HEK293 (cell line): Measurements from ENCODE around the gene SERPING1.
A peak's percentile ranks its signal among the peaks of the same experiment; 100 is the strongest.

Experiments used
- CTCF ChIA-PET: fragments of 350-600 bp; formaldehyde crosslinking; extraction: SDS; loops from one replicate; lab custom pipeline; 2021; ENCODE audit warnings: antibody characterized with exemption; lab: Yijun Ruan, JAX
- POLR2A ChIA-PET: fragments of 300-600 bp; formaldehyde crosslinking; extraction: SDS; loops from one replicate; lab custom pipeline; 2020; ENCODE audit warnings: antibody characterized with exemption, inconsistent platforms; lab: Yijun Ruan, JAX
- H3K27ac ChIP-seq: fragments of 200-500 bp; sonication (Bioruptor generic); 2 replicates; pipeline ENCODE4 v1.5.1; 2014; ENCODE audit warnings: low read depth, low read length, control low read depth, inconsistent platforms; ENCODE audit errors: extremely low read depth
- H3K36me3 ChIP-seq, 2 experiments: fragments of 200-500 bp in 1 of 2; sonication (Bioruptor generic) in 1 of 2; 1 replicate in 1 of 2; 2 replicates in 1 of 2; pipeline ENCODE4 v1.5.1; 2014 to 2017; ENCODE audit warnings: inconsistent platforms in 2 of 2, low read length in 2 of 2; ENCODE audit not compliant: control insufficient read depth in 2 of 2, insufficient read depth in 1 of 2
- H3K4me1 ChIP-seq: fragments of 200-500 bp; sonication (Bioruptor generic); 2 replicates; pipeline ENCODE4 v1.5.1; 2014; ENCODE audit warnings: mild to moderate bottlenecking, low read length, inconsistent platforms; ENCODE audit not compliant: control insufficient read depth, insufficient read depth
- H3K4me3 ChIP-seq: 2 replicates; pipeline ENCODE4 v1.5.1; 2011; ENCODE audit warnings: low read depth, mild to moderate bottlenecking, control low read depth, low read length, moderate library complexity
- H3K9me3 ChIP-seq: fragments of 200-500 bp; sonication (Bioruptor generic); 2 replicates; pipeline ENCODE4 v1.5.1; 2014; ENCODE audit warnings: low read depth, low read length, inconsistent platforms; ENCODE audit not compliant: control insufficient read depth, insufficient read depth
- BCL11B ChIP-seq: fragments of 450-650 bp; formaldehyde crosslinking; IDR thresholded peaks from 2 replicates; pipeline ENCODE4 v1.5.1; 2016; ENCODE audit warnings: low read depth, missing biosample characterization, missing genetic modification characterization
- EGR2 ChIP-seq: fragments of 450-650 bp; formaldehyde crosslinking; IDR thresholded peaks from 2 replicates; pipeline ENCODE4 v1.5.1; 2016; ENCODE audit warnings: low read depth, missing biosample characterization, missing genetic modification characterization
- GFI1B ChIP-seq: fragments of 450-650 bp; formaldehyde crosslinking; IDR thresholded peaks from 2 replicates; pipeline ENCODE4 v1.5.1; 2016; ENCODE audit warnings: missing biosample characterization, missing genetic modification characterization
- MYNN ChIP-seq: fragments of 450-650 bp; formaldehyde crosslinking; IDR thresholded peaks from 2 replicates; pipeline ENCODE4 v1.5.1; 2016; ENCODE audit warnings: missing biosample characterization, missing genetic modification characterization, borderline replicate concordance
- OSR2 ChIP-seq: fragments of 450-650 bp; formaldehyde crosslinking; IDR thresholded peaks from 2 replicates; pipeline ENCODE4 v1.5.1; 2016; ENCODE audit warnings: missing biosample characterization, missing genetic modification characterization
- REPIN1 ChIP-seq: fragments of 450-650 bp; formaldehyde crosslinking; IDR thresholded peaks from 2 replicates; pipeline ENCODE4 v1.5.1; 2017; ENCODE audit warnings: missing biosample characterization, missing genetic modification characterization, low read depth
- SCRT2 ChIP-seq: fragments of 450-650 bp; formaldehyde crosslinking; IDR thresholded peaks from 2 replicates; pipeline ENCODE4 v1.5.1; 2016; ENCODE audit warnings: missing biosample characterization, missing genetic modification characterization
- ZBTB20 ChIP-seq: fragments of 450-650 bp; formaldehyde crosslinking; IDR thresholded peaks from 2 replicates; pipeline ENCODE4 v1.5.1; 2016; ENCODE audit warnings: missing biosample characterization, missing genetic modification characterization
- ZFHX2 ChIP-seq: fragments of 450-650 bp; formaldehyde crosslinking; conservative IDR thresholded peaks from 2 replicates; pipeline ENCODE4 v1.5.1; 2016; ENCODE audit warnings: missing biosample characterization, missing genetic modification characterization
- ZIC2 ChIP-seq: fragments of 450-650 bp; formaldehyde crosslinking; IDR thresholded peaks from 2 replicates; pipeline ENCODE4 v1.5.1; 2016; ENCODE audit warnings: missing biosample characterization, missing genetic modification characterization
- ZNF114 ChIP-seq: fragments of 450-650 bp; formaldehyde crosslinking; IDR thresholded peaks from 2 replicates; pipeline ENCODE4 v1.5.0; 2017; ENCODE audit warnings: missing biosample characterization, missing genetic modification characterization
- ZNF133 ChIP-seq: fragments of 450-650 bp; formaldehyde crosslinking; IDR thresholded peaks from 2 replicates; pipeline ENCODE4 v1.5.1; 2016; ENCODE audit warnings: missing biosample characterization, missing genetic modification characterization
- ZNF24 ChIP-seq: fragments of 450-650 bp; formaldehyde crosslinking; IDR thresholded peaks from 2 replicates; pipeline ENCODE4 v1.5.1; 2016; ENCODE audit warnings: missing biosample characterization, missing genetic modification characterization
- ZNF366 ChIP-seq: fragments of 450-650 bp; formaldehyde crosslinking; conservative IDR thresholded peaks from 2 replicates; pipeline ENCODE4 v1.5.1; 2016; ENCODE audit warnings: missing biosample characterization, missing genetic modification characterization
- ZNF433 ChIP-seq: fragments of 450-650 bp; formaldehyde crosslinking; IDR thresholded peaks from 2 replicates; pipeline ENCODE4 v1.5.1; 2016; ENCODE audit warnings: missing biosample characterization, missing genetic modification characterization, low read depth
- ZNF548 ChIP-seq: fragments of 450-650 bp; formaldehyde crosslinking; IDR thresholded peaks from 2 replicates; pipeline ENCODE4 v1.5.1; 2016; ENCODE audit warnings: missing biosample characterization, missing genetic modification characterization
- ZNF600 ChIP-seq: fragments of 450-650 bp; formaldehyde crosslinking; IDR thresholded peaks from 2 replicates; pipeline ENCODE4 v1.5.1; 2016; ENCODE audit warnings: missing biosample characterization, missing genetic modification characterization
- ZNF658 ChIP-seq: fragments of 450-650 bp; formaldehyde crosslinking; IDR thresholded peaks from 2 replicates; pipeline ENCODE4; 2016; ENCODE audit warnings: missing biosample characterization, missing genetic modification characterization
- ZNF776 ChIP-seq: fragments of 450-650 bp; formaldehyde crosslinking; IDR thresholded peaks from 2 replicates; pipeline ENCODE4 v1.5.0; 2017; ENCODE audit warnings: missing biosample characterization, missing genetic modification characterization, borderline replicate concordance
- TF ChIP-seq, protein P1 (sequence below): fragments of 450-650 bp; formaldehyde crosslinking; IDR thresholded peaks from 2 replicates; pipeline ENCODE4 v1.5.1; 2016; ENCODE audit warnings: missing biosample characterization, missing genetic modification characterization
- TF ChIP-seq, protein P2 (sequence below): fragments of 450-650 bp; formaldehyde crosslinking; IDR thresholded peaks from 2 replicates; pipeline ENCODE4 v1.5.1; 2016; ENCODE audit warnings: missing biosample characterization, missing genetic modification characterization, borderline replicate concordance

SERPING1 gene

DNA sequence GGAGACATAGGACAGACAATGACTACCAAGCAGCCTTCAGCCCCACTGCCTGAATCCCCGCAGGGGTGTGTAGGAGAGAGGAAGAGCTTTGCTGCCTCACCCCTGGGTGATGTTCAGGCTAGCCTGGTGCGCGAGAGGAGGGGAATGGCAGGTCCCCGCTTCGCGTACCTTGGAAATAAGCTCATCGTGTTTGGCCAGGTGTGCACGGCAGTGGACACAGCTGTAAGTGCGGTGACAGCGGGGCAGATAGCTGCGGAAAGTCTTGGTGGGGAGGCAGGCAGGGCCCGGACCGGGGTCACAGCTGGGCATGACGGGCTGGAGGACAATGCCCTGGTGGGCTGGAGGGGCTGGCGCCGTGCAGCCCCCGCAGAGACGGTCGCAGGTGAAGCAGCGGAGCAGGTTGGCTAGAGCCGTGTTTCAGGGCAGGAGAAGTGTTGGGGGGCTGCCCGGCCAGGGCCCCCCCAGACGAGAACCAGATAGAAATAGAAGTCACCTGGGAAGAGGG lies 49.4 kb downstream of the SERPING1 start:
- H3K27ac ChIP-seq = no peak overlapping the region
- CTCF ChIA-PET = interaction anchor here (0.6 to 1.4 kb wide), 3 partner anchors 104 to 164 kb away, joined by 3 to 4 read pairs (median 4); no protein-coding TSS in a partner anchor

DNA sequence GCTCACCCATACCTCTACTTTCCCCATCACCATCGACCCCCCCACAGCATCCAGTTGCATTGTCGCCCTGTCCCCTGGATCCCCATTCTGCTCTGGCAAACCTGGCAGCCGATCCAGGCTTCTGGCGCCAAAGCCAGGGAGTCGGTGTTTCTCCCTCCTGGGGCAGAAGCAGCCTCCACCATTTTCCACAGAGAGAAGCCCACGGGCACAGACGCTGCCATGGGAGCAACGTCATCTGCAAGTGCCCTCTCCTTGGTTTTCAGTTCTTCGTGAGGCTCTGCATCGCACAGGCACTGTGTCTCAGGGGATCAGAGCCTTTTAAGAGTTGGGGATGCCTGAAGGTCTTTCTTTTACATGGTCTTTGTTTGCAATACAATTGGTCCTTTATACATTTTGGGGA lies 49.9 kb downstream of the SERPING1 start:
- TF ChIP-seq, protein P1, sequence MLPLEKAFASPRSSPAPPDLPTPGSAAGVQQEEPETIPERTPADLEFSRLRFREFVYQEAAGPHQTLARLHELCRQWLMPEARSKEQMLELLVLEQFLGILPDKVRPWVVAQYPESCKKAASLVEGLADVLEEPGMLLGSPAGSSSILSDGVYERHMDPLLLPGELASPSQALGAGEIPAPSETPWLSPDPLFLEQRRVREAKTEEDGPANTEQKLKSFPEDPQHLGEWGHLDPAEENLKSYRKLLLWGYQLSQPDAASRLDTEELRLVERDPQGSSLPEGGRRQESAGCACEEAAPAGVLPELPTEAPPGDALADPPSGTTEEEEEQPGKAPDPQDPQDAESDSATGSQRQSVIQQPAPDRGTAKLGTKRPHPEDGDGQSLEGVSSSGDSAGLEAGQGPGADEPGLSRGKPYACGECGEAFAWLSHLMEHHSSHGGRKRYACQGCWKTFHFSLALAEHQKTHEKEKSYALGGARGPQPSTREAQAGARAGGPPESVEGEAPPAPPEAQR (tag by site-specific recombination) = no peak
- no peak for TF ChIP-seq SCRT2 (tag by site-specific recombination)
- TF ChIP-seq ZNF24 (tag by site-specific recombination) = no peak
- no peak for TF ChIP-seq ZNF548 (tag by site-specific recombination)
- ChIA-PET CTCF (interaction anchor here (0.6 to 1.4 kb wide), 3 partner anchors 105 to 165 kb away, joined by 3 to 4 read pairs (median 4); no protein-coding TSS in a partner anchor), POLR2A (interaction anchor here (0.6 to 1.0 kb wide), 3 partner anchors 31 to 73 kb away, joined by 3 to 9 read pairs (median 4); partner anchors contain the start of genes MED19 and TMX2)
- Histone ChIP-seq H3K36me3 (no peaks in the 10 kb centered on the region), H3K9me3 (no peaks in the 10 kb centered on the region), H3K27ac (no peak overlapping the region), H3K4me3 (no peak overlapping the region), H3K4me1 (0 out of 2 replicates have a peak, but pooled peaks cover 6% of the 10 kb centered on the region)

More for the DNA sequence above, 49.4 kb downstream of the SERPING1 start:
- Histone ChIP-seq H3K36me3 (no peaks in the 10 kb centered on the region), H3K9me3 (no peaks in the 10 kb centered on the region), H3K4me1 (0 out of 2 replicates have a peak, but pooled peaks cover 6% of the 10 kb centered on the region), H3K4me3 (no peak overlapping the region)
- POLR2A ChIA-PET = interaction anchor here (0.6 to 1.2 kb wide), 4 partner anchors 31 to 154 kb away, joined by 3 to 9 read pairs (median 4); partner anchors contain the start of genes MED19 and TMX2
- TF ChIP-seq GFI1B (tag by site-specific recombination) = no peak
- TF ChIP-seq ZNF133 (tag by site-specific recombination) = no peak
- TF ChIP-seq, protein P2, sequence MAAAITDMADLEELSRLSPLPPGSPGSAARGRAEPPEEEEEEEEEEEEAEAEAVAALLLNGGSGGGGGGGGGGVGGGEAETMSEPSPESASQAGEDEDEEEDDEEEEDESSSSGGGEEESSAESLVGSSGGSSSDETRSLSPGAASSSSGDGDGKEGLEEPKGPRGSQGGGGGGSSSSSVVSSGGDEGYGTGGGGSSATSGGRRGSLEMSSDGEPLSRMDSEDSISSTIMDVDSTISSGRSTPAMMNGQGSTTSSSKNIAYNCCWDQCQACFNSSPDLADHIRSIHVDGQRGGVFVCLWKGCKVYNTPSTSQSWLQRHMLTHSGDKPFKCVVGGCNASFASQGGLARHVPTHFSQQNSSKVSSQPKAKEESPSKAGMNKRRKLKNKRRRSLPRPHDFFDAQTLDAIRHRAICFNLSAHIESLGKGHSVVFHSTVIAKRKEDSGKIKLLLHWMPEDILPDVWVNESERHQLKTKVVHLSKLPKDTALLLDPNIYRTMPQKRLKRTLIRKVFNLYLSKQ (tag by site-specific recombination) = no peak
- TF ChIP-seq ZNF433 (tag by site-specific recombination) = no peak
- no peak for TF ChIP-seq ZNF114 (tag by site-specific recombination)
- TF ChIP-seq EGR2 (tag by site-specific recombination) = no peak
- TF ChIP-seq ZNF658 (tag by site-specific recombination) = no peak
- no peak for TF ChIP-seq REPIN1 (tag by site-specific recombination)
- TF ChIP-seq ZNF776 (tag by site-specific recombination) = no peak
- no peak for TF ChIP-seq BCL11B (tag by site-specific recombination)

DNA sequence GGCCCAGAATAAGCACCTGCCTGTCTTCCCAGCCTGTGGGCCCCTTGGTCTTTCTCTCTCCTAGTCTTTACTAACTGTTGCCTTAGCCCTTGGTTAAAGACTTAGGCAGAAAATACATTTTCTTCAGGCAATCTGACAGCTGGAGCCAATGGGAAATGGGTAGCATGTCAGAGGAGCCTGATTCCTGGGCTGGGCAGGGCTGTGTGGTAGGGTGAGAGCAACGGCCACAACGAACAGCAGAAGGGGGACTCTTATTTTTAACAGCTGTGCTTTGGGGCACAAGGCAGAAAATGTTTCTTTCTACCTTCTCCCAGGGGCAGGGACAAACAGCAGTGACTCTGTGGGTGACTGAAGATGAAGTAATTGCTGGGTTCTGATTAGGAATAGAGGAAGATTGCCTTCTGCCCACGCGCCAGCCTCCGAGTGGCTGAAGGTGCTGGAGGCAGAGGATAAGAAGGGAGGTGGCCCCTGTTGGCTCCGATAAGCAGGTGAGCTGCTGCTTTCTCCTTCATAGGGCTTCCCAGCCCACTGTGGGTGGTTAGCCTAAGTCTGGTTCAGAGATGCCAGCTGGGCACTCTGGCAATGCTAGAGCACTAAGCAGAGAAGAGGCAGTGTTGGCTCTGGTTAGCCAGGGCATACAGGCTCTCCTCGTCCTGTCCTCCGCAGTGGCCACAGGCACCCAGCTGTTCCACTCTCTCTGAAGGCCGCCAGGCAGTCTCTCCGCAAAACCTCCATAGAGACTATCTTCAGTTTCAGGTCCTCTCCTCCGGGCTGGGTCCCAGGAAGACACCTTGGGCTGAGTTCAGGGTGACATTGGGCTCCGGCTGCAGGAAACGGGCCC lies 50.7 kb downstream of the SERPING1 start:
- TF ChIP-seq MYNN (tag by site-specific recombination) = peak; percentile 95
- no peak for TF ChIP-seq ZIC2 (tag by site-specific recombination)
- TF ChIP-seq OSR2 (tag by site-specific recombination) = no peak
- peak; percentile 80 for TF ChIP-seq ZFHX2 (tag by site-specific recombination)
- TF ChIP-seq ZNF366 (tag by site-specific recombination) = 0 out of 2 replicates have a peak, but pooled peaks have one; percentile 25
- TF ChIP-seq ZNF600 (tag by site-specific recombination) = peak; percentile 77; the same call in 1 of the 2 replicates
- TF ChIP-seq EGR2 (tag by site-specific recombination) = peak; percentile 79
- peak; percentile 75 for TF ChIP-seq ZBTB20 (tag by site-specific recombination)
- TF ChIP-seq REPIN1 (tag by site-specific recombination) = no peak
- Histone ChIP-seq H3K36me3 (no peaks in the 10 kb centered on the region), H3K9me3 (no peaks in the 10 kb centered on the region), H3K4me1 (0 out of 2 replicates have a peak, but pooled peaks cover 6% of the 10 kb centered on the region), H3K27ac (no peak overlapping the region), H3K4me3 (no peak overlapping the region)
- CTCF ChIA-PET = interaction anchor here (0.7 kb wide), 1 partner anchor 582 kb away, joined by 3 read pairs; no protein-coding TSS in a partner anchor
- POLR2A ChIA-PET = interaction anchor here (1.0 to 1.2 kb wide), 2 partner anchors 9 to 155 kb away, joined by 3 read pairs; no protein-coding TSS in a partner anchor
